ENCODE data around the gene NDUFA13.

DNA sequence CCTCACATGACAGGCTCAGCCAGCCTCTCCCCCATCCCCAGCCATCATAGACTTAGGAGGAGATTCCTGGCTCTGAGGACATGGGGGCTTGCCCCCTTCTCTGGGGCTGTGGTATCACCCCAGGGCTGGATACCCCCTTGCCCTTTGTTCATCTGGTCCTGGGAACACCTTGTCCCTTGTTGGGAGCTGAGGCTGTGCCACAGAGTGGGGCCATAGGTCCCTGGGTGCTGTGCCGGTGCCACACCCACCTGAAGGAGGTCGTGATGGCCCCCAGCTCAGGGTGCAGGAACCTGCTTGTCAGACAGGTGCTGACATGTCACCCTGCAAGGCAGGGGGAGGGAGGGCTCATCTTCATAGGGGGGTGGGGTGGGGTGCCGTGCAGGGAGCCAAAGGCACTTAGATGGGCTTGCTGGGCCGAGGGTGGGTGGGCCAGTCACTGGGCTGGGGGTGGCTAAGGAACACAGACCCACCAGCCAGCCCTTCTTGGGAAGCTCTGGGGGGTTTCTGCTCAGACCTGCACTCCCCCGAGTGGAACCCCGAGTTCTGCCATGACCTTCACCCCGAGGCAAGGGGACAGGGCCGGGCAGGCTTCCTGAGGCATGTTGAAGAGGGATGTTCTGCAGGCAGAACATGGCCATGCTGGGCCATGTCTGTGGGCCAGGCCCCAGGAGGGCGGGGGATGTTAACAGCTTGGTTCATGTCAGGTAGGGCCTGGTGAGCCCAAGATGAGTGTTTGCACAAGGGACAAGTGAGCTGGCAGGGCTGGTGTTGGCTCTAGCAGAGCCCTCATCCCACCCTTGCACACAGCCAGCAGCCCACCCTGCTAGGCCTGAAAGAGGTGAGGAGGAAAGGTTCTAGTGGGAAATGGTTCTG is 28.7 kb upstream of the NDUFA13 start:
- TF ChIP-seq, protein P1, sequence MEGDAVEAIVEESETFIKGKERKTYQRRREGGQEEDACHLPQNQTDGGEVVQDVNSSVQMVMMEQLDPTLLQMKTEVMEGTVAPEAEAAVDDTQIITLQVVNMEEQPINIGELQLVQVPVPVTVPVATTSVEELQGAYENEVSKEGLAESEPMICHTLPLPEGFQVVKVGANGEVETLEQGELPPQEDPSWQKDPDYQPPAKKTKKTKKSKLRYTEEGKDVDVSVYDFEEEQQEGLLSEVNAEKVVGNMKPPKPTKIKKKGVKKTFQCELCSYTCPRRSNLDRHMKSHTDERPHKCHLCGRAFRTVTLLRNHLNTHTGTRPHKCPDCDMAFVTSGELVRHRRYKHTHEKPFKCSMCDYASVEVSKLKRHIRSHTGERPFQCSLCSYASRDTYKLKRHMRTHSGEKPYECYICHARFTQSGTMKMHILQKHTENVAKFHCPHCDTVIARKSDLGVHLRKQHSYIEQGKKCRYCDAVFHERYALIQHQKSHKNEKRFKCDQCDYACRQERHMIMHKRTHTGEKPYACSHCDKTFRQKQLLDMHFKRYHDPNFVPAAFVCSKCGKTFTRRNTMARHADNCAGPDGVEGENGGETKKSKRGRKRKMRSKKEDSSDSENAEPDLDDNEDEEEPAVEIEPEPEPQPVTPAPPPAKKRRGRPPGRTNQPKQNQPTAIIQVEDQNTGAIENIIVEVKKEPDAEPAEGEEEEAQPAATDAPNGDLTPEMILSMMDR (conservative IDR thresholded peaks at IDR 0.05), result no peak
- no peak for TF ChIP-seq EZH2 (IDR thresholded peaks at IDR 0.05; ENCODE audit: low read depth)
